SK-N-MC (cell line): ENCODE data around the gene MAGI2.

ENCODE experiments used
- EZH2 ChIP-seq: fragments of 200-600 bp; sonication (generic); IDR thresholded peaks from one replicate; pipeline ENCODE4 v1.6.1; 2017; ENCODE audit warnings: antibody characterized with exemption
- POLR2AphosphoS5 ChIP-seq: IDR thresholded peaks from 2 replicates; pipeline ENCODE4 v1.6.1; 2012; ENCODE audit warnings: mild to moderate bottlenecking, low read depth, low read length, borderline replicate concordance

DNA sequence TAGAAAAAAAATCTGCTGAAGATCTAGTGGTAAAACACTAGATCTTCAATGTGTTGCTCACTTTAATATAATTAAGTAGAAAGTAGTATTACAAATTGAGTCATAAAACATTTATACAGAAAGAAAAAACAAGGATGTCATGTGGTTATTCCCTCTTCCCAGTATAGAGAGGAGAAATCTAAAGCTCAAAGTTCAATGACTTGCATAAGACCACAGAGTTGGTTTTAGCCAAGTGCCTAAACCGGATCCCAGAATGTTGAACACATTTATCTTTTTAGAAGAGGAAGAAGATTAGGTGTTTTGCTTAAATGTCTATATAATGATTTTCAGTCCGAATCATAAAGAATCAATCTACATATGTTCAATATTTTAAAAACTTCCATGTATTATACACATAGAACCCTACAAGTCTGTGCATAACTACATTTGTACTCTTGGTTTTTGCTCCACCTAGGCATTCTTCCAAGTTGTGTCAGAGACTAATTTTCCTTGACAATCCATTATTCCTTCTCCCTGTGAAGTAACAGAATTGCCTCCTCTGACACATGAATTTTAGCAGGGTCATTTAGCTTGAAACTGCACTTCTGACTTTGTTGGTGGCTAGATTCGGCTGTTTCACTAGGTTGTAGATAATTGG is 389.2 kb downstream of the MAGI2 start:
- TF ChIP-seq POLR2AphosphoS5 = no peak
- TF ChIP-seq EZH2 = no peak
